ENCODE results near the gene GREB1. TPM values are rescaled to one million over a fixed set of nuclear protein-coding genes. Genes with fewer than 3 reads are reported as not detected.

GREB1 gene
- total RNA-seq, 1 donor from 2014 or later, result 0.17 TPM

DNA sequence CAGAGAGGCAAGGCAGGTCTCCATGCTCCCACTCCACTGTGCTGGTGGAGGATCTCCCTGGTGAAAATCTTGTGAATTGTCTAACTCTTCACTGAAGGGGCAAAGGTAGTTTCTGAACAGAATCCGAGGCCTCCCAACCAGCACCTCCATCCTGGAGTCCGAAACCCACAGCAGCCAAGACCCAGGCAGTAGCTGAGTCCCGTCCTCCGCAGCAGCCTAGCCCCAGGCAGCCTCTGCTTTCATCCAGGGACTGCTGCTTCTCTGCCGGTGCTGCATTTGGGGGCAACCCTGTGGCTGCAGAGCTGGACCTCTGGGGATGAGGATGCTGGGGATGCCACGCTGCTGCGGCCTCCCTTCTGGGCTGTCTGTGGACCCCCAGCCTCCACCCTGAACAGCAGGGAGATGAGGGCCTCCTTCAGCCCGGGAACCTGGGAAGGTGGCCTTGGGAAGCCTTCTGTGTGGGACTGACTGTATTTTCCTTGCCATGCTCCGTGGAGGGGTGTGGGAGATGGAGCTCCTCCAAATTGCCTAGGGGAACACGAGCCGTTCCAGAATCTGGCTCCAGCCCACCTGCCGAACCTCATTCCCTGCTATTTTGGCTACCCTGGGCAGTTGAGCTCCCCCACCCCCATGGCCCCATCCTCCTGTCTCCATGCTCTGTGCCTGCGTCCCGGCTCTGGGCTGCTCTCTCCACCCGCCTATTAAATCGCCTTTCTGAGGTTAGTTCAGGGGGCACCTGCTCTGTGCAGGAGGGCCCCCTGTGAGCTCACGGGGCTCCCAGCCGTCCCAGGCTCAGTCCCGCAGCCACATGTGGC lies 48.2 kb downstream of the GREB1 start:
- DNase-seq, result no peak

DNA sequence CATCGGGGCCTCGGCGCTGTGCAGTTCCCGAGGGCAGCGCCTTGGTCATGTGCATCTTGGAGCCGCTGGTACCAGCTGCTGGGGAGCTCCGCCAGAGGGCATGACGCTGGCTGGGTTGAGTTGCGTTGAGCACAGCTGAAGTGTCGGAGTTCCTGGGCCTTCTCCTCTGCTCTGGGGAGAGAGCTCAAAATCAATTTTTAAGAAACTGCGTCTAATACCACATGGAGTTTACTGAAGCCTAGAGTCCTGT lies 48.7 kb downstream of the GREB1 start:
- DNase-seq, result no peak

- peak; percentile 77 for DNase-seq
These were observed 49.3 kb downstream of the GREB1 start for GRCh38 chr2:11582862-11583752.

- DNase-seq, result peak; percentile 92
These were observed 50.1 kb downstream of the GREB1 start for GRCh38 chr2:11583840-11584524.

- no peak for DNase-seq
These were observed 50.7 kb downstream of the GREB1 start for GRCh38 chr2:11584525-11585056.

DNA sequence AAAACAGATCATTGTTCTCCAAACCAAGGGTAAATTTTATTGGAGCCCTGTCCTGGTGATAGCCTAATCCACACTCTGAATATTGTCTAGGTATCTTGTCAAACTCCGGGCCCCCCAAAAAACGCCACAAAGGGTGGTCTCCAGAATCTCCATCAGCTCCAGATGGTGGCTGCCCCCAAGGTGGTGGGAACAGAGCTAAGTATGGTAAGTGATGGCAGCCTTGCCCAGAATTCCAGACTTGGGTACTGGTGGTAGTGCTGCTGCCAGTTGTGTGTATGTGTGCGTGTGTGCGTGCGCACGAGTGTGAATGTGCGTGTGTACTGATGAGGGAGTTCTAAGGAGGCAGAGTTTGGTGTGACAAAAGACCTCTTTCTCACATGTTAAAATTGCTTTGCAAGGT lies 51.2 kb downstream of the GREB1 start:
- DNase-seq, result no peak

DNA sequence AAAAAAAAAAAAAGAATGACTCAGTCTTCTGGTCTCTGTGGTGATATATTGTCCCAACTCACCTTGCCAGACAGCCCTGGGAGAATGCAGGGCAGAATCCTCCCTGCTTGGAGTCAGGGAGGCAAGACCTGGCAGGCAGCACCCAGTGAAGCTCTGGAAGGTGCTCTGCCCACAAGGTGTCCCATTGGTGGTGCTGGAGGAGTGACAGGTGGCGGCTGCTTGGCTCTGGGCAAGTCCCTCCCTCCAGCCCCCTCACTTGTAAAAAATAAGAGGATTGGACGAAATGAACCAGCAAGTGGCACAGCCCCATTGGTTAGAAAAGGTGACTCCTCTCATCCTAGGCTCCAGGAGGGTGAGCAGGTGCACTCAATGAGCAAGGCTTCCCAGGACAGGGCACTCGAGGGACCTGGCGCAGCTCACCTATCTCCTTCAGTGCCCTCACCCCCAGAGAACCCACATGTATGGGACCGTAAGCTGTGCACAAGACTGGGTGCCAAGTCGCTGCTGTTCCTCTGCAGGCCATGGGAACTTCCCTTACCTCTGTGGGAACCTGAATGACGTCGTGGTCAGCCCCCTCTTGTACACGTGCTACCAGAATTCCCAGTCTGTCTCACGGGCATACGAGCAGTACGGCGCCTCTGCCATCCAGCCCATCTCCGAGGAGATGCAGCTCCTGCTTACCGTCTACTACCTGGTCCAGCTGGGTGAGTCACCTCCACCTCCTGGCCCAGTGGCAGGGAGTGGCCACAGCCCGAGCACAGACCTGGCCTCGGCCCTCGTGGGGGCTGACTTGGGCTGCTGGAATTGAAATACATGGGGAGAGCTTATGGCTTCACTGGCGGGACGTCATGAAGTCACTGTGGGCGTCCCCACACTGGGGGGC lies 54.6 kb downstream of the GREB1 start:
- no peak for DNase-seq

- peak; percentile 21 for DNase-seq
These were observed 55.6 kb downstream of the GREB1 start for GRCh38 chr2:11589316-11589940.

- DNase-seq, result no peak
These were observed 56.3 kb downstream of the GREB1 start for GRCh38 chr2:11590193-11590592.

DNA sequence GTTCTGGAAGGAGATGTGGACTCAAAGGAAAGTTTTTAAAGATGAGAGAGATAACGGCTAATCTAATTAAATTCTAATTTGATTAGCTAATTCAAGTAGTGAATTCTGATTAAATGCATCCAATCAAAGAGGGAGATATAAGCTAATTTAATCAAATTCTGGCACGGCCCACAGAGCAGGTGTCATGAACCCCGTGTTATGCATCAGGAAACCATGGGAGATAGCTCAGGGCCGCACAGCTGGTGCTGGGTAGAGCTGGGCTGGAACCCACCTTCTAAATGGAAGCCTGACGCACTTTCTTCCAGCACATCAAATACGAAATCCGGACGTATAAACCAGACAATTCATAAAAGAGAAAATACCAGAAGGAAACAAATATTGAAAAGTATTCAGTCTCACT lies 57.2 kb downstream of the GREB1 start:
- no peak for DNase-seq

DNA sequence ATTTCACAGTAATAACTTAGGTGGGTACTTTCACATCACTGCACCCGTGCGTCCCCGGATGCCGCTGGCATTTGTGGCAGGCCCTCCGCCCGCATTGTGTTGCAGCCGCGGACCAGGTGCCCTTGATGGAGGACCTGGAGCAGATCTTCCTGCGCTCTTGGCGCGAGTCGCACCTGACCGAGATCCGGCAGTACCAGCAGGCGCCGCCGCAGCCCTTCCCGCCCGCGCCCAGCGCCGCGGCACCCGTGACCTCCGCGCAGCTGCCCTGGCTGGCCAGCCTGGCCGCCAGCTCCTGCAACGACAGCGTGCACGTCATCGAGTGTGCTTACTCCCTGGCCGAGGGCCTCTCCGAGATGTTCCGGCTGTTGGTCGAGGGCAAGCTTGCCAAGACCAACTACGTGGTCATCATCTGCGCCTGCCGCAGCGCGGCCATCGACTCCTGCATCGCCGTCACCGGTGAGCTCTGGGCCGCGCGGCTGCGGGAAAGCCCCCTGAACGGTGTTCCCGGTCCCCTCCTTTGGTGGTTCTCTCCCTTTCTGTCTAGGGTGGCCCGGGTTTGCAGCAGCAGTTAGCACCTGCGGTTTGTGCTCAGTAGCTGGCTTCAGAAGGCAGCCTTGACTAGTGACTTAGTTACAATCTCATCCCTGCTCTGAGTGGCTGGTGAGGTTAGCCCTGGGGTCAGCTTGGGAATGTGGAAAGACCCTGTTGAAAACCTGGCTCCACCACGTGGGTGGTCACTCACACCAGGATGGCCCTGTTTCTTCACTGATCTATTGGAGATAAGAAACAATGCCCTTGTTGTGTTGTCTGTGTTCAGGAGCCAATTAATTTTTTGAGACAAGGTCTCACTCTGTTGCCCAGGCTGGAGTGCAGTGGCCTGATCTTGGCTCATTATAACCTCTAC lies 59.1 kb downstream of the GREB1 start:
- DNase-seq, result no peak

DNA sequence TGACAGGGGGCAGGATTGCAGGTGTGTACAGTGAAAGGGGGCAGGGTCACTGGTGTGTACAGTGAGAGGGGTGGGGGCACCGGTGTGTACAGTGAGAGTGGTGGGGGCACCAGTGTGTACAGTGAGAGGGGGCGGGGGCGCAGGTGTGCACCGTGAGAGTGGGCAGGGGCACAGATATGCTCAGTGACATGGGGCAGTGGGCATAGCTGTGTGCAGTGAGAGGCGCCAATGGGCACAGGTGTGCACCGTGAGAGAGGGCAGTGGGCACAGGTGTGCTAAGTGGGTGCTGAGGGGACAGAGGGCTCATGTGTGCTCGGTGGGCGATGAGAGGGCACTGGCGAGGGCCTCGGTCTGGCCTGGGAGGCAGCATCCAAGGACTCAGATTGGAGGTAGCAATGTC lies 63.0 kb downstream of the GREB1 start:
- no peak for DNase-seq

DNA sequence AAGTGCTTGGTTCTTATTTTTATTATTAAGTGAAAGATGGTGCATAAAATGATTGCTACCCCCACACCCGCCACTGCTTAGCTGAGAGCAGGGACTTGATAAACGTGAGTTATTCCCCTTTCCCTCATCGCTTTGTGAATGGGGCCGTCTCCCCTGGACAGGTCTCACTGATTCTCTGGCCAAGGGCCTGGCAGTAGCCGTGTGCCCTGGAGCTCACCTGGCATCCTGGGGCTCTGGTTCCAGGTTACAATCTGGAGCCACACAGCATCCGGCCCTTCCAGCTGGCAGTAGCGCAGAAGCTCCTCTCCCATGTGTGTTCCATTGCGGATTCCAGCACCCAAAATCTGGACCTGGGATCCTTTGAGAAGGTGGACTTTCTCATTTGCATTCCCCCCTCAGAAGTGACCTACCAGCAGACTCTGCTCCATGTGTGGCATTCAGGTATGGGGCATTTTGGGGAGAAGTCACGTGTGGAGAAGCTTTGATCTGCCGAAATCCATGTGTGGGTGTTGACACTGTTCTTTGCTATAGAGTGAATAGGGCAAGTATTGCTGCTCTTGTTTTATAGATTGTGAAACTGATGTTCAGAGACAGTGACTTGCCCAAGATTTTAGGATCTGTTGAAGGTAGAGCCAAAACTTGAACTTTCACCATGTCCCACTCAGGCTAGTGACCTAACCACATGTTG lies 63.8 kb downstream of the GREB1 start:
- no peak for DNase-seq

DNA sequence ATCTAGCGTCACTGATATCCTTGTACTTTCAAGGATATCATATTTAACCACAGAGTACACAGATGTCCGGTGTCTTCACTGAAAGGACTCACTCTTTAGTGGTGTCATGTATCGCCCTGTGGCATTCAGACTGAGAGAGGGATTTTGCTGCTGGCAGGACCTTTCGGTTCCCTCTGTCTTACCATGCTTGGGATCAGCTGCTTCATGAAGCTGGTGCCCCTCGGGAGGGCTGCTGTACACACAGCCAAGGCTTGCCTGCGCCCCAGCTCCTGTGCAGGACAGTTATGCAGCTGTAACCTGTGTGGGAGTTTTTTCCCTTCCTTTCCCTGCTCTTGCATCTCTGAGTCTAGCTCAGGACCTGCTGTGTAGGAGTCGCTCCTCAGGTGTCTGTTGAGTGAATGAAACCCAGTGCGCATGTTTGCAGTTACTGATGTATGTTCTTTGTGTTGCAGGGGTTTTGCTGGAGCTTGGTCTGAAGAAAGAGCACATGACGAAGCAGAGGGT lies 64.4 kb downstream of the GREB1 start:
- no peak for DNase-seq

DNA sequence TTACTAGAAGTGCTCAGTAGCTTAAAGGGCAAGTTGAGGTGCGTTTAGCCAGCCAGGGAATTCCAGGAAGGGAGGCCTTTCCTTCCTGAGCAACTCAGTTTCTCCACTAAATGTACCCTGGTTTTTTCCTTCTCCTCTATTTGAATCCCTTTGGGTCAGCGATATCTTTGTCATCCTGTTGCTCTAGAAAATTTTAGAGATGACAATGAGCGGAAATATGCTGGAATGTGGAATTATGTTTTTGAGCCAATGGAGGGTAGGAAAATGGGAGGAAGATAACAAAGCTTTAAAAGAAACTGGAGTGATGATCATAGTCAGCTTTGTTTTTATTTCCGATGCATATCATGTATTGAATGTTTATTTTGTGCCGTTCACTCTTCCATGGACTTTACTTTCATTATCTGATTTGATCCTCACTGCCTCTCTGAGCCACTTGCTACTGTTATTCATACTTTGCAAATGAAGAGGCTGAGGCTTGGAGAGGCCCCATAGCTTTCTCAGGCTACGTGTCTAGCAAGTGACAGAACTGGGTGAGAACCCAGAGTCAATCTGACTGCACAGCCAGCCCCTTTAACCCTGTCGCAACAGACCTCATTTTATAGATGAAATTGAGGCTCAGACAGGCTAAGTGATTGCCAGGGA lies 68.8 kb downstream of the GREB1 start:
- peak; percentile 61 for DNase-seq

DNA sequence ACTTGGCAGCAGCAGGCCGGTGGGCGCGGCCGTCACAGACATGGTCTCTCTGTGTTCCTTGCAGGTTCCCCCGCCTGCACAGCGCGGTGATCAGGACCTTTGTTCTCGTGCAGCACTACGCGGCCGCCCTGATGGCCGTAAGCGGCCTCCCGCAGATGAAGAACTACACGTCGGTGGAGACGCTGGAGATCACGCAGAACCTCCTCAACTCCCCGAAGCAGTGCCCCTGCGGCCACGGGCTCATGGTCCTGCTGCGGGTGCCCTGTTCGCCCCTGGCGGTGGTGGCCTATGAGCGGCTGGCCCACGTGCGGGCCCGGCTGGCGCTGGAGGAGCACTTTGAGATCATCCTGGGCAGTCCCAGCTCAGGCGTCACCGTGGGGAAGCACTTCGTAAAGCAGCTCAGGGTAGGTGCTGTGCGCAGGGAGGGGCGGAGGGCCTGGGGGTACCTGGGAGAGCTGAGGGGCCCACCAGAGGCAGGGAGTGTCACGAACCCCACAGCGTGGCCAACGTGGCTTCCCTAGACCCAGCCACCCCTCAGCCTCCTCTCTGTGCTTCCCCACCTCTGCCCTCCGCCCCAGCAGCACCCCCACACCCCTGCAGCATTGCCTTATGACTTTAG lies 76.9 kb downstream of the GREB1 start:
- no peak for DNase-seq

DNA sequence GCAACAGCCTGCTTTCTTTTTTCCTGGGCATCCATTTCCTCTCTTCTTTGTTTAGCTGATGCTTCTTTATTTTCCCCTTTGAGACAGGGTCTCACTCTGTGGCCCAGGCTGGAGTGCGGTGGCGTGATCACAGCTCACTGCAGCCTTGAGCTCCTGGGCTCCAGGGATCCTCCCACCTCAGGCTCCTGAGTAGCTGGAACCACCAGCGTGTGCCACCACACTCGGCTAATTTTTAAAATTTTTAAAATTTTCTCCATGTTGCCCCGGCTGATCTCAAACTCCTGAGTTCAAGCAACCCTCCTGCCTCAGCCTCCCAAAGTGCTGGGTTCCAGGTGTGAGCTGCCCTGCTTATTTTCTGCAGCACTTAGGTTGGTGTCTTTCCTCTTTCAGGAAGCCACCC lies 77.4 kb downstream of the GREB1 start:
- no peak for DNase-seq

DNA sequence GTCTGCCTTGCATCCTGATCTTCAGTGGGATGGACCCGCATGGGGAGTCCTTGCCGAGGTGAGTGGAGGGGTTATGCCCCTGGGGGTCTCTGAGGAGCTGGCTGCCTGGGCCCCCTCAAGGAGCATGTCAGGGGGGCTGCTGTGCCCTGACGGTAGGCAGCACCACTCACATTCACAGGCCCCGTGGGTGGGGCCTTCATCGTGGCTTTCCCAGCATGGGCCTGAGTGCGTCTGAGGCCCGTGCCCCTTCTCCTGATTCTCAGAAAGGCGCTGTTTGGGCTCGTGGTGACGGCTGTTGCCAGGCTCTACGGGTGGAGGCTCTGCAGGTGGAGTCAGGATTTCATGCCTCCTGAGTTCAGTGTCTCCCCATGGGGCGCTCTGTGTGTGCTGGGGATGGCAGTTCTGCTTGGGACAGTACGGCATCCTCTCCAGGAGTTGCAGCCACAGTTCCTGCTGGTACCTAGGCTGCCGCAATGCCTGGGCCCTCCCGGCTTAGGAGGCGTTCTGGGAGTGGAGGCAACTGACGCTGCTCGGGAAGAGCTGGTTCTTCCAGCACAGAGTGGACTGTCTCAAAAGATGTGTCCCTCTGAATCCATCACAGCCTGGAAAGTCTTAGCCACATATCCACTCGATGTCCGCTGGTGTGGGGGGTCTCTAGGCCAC lies 78.8 kb downstream of the GREB1 start:
- no peak for DNase-seq
